Measurements from ENCODE around the gene DLL1. TPM values are rescaled to one million over a fixed set of nuclear protein-coding genes. Genes with fewer than 3 reads are reported as not detected.

The DLL1 gene
- total and polyA plus RNA-seq, 12 donors = 2.6 to 27.2 (median 8.7) TPM

DNA sequence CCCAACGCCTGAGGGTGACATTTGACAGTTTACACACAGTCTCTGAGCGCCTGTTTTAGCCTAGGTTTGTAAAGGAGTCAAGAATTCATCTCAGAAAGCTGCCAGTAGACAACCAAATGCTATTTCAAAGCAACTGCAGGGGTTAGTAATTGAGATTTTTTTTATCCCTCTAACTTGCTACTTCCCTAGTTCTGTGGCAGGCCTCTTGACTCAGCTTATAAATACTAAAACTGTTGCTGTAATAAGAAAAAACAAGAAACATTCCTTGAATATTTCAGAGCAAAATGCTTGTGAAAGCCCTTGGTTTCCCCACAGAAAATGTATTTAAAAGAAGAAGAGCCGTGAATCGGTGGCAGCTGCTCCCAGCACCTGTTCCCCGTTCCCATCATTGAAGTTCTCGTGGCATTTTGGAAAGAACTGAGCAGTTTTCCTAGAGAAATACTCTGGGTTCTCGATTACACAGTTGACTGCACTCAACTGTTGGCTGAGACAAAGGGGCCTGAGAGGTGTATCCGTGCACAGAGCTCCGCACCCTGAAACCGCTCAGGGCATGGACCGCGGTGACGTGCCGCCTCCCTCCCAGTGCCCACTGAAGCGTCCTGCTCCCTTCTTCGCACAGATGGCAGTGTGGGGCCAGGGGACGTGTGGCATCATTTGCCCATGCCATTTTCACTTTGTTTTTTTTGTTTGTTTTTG lies 20.9 kb downstream of the DLL1 start:
- H3K27me3 ChIP-seq = no peaks in the 10 kb centered on the region
- DNase-seq (no peak), ATAC-seq (no peak)
- intact Hi-C loops (cut with DNase I) = loop anchor here in 2 of 10 donors (10.0 kb wide), 2 partner anchors 105 to 125 kb away; no protein-coding TSS in a partner anchor
- 91 to 93% methylated on average over 17 of the region's 17 CpGs for WGBS, 2 donors
- TF ChIP-seq, protein P1, sequence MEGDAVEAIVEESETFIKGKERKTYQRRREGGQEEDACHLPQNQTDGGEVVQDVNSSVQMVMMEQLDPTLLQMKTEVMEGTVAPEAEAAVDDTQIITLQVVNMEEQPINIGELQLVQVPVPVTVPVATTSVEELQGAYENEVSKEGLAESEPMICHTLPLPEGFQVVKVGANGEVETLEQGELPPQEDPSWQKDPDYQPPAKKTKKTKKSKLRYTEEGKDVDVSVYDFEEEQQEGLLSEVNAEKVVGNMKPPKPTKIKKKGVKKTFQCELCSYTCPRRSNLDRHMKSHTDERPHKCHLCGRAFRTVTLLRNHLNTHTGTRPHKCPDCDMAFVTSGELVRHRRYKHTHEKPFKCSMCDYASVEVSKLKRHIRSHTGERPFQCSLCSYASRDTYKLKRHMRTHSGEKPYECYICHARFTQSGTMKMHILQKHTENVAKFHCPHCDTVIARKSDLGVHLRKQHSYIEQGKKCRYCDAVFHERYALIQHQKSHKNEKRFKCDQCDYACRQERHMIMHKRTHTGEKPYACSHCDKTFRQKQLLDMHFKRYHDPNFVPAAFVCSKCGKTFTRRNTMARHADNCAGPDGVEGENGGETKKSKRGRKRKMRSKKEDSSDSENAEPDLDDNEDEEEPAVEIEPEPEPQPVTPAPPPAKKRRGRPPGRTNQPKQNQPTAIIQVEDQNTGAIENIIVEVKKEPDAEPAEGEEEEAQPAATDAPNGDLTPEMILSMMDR (IDR thresholded peaks at IDR 0.05) = no peak
- H3K4me1 ChIP-seq = peaks cover 4 to 29% (median 22%) of the 10 kb centered on the region in 9 donors
- H3K9me3 ChIP-seq = no peaks in the 10 kb centered on the region
- H3K36me3 ChIP-seq = no peaks in the 10 kb centered on the region
- H3K4me3 ChIP-seq = no peak overlapping the region
- H3K27ac ChIP-seq = no peak overlapping the region

GRCh38 chr6:170269151-170269845 lies 21.6 kb downstream of the DLL1 start:
- Histone ChIP-seq H3K9me3 (no peaks in the 10 kb centered on the region), H3K4me3 (no peak overlapping the region), H3K27me3 (no peaks in the 10 kb centered on the region), H3K4me1 (peaks cover 4 to 25% (median 15%) of the 10 kb centered on the region in 9 donors), H3K36me3 (no peaks in the 10 kb centered on the region), H3K27ac (no peak overlapping the region)
- DNase-seq (no peak), ATAC-seq (no peak)
- intact Hi-C loops (cut with DNase I) = no loop called here
- TF ChIP-seq, protein P1 (IDR thresholded peaks at IDR 0.05) = no peak
- WGBS, 2 donors = 86 to 88% methylated on average over 22 of the region's 22 CpGs

DNA sequence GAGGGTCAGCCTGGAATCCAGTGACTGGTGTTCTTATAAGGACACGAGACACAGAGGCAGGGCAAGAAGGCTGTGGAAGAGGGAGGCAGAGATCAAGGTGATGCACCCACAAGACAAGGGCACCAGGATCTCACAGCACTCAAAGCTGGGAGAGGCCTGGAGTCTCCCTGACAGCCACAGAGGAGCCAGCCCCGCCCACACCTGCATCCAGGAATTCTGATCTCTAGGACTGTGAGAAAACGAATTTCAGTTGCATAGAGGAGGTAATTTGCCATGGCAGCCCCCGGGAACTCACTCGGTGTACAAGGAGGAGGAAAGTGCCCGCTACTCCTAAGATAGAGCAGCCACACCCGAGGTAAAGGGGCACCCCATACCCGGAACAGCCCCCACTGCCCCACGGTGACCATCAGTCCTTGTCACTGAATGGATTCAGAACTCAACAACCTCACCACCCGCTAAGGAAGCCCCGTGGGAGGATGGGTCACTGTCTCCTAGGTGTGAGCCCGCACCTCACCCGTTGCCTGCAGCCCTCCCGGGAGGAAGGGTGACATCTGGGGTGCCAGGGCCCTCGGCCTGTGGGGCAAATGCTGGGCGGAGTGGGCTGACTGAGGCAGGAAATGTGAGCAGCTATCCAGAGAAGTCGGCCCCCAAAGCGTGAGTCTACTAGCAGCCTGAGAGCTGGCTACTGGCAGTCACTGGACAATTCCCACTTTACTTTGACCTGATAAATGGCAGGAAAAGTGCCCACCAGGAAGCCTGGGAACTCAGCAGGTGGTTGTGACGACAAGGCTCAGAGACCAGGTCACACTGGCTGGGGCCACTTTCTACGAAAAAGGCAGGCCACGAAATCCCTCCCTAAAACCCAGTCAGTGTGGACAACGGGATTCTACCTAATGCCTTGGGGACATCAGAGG lies 22.4 kb downstream of the DLL1 start:
- TF ChIP-seq, protein P1 (IDR thresholded peaks at IDR 0.05) = no peak
- DNase-seq (no peak), ATAC-seq (no peak)
- Histone ChIP-seq H3K27me3 (no peaks in the 10 kb centered on the region), H3K4me3 (no peak overlapping the region), H3K9me3 (no peaks in the 10 kb centered on the region), H3K27ac (no peak overlapping the region), H3K4me1 (peaks cover 4 to 25% (median 14%) of the 10 kb centered on the region in 9 donors), H3K36me3 (no peaks in the 10 kb centered on the region)
- 93 to 95% methylated on average over 22 of the region's 22 CpGs for WGBS, 2 donors
- intact Hi-C loops (cut with DNase I) = no loop called here

GRCh38 chr6:170267688-170268087 lies 23.2 kb downstream of the DLL1 start:
- no peak overlapping the region for H3K27ac ChIP-seq
- 72 to 92% methylated on average over 14 of the region's 14 CpGs for WGBS, 2 donors
- H3K4me1 ChIP-seq = peaks cover 4 to 25% (median 14%) of the 10 kb centered on the region in 9 donors
- intact Hi-C loops (cut with DNase I) = loop anchor here in 1 of 10 donors (2.0 kb wide), 1 partner anchor 23 kb away; the partner anchor contains the start of gene DLL1
- peaks cover 0 to 4% (median 0%) of the 10 kb centered on the region in 7 donors for H3K27me3 ChIP-seq
- no peak overlapping the region for H3K4me3 ChIP-seq
- H3K36me3 ChIP-seq = no peaks in the 10 kb centered on the region
- no peaks in the 10 kb centered on the region for H3K9me3 ChIP-seq
- TF ChIP-seq, protein P1 (IDR thresholded peaks at IDR 0.05) = no peak
- ATAC-seq (no peak), DNase-seq (no peak)

Data from heart right ventricle (tissue), 16 donors.